Heart left ventricle (tissue), 13 donors: ENCODE results near the gene PLA2G2D.

Experiments used
- CTCF ChIP-seq, 12 donors: fragments of 200-600 bp; sonication (generic) in 4 of 12; IDR thresholded peaks; one replicate each; pipeline versions ENCODE4 v1.5.0 to v1.8.0; 2018 to 2022; ENCODE audit warnings: antibody characterized with exemption in 12 of 12, mild to moderate bottlenecking in 5 of 12
- POLR2A ChIP-seq, 2 donors: fragments of 450-650 bp; IDR thresholded peaks; one replicate each; pipeline ENCODE4 v1.6.1; 2017; ENCODE audit warnings: antibody characterized with exemption in 2 of 2, mild to moderate bottlenecking in 2 of 2, moderate library complexity in 2 of 2
- donor health status: ischemic (EF 13 %, LVEDD 7.1; RV severe dilation, severe dysfunction).
- donor health status: DM: no; HTN: yes; CAD: no.
- donor health status: DM: no; HTN: no; CAD: no.
- donor health status: ischemic (EF 25% LVEDD 6.9; RV normal size, moderate dysfunction).
- donor health status: ischemic (EF 25% LVEDD 5.7; RV mildly dilated, moderate dysfunction).
- donor health status: ischemic (EF 35%, LVEDD 5.7; RV mildly dilated, moderate dysfunction).
- donor health status: nonischemic (EF 11% LVEDD 7.7; RV severe dilation, severe dysfunction).
- donor health status: DM: yes; HTN: yes; CAD: no.
- donor health status: PGD.
- donor health status: ischemic (EF 29% LVEDD 5.4; RV normal size, mild dysfunction).
- donor health status: nonischemic (EF 23%, LVEDD 6.1; RV moderate dilation, normal function).

GRCh38 chr1:20153000-20153418, 33.7 kb upstream of the PLA2G2D start:
- no peak for TF ChIP-seq POLR2A (IDR thresholded peaks at IDR 0.05)
- no peak for TF ChIP-seq CTCF (IDR thresholded peaks at IDR 0.05)
